ENCODE results near the gene AFTPH. TPM values are rescaled to one million over a fixed set of nuclear protein-coding genes. Genes with fewer than 3 reads are reported as not detected.

Gene AFTPH
- total RNA-seq, 6 experiments from 2014 or later: 14.9 to 24.4 (median 19.8) TPM

DNA sequence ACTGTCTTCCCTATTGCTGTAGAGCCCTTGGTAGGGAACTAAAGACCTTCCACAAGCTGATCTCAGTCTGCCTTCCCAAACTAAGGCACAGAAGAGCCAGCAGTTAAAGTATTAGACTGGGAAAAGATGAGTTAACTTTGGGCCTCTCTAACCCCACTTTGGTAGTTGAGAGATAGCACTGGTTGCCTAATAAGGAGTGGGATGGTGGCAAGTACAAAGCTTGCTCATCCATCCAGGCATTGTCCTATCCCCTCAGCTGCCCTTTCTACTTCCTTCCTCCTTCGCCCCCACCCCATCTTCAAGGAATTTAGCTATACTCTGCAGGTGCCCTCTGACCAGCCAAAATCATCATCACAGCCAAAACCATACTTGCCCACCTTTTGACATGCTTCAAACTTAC lies 22.2 kb upstream of the AFTPH start:
- no peak for TF ChIP-seq POLR2A (IDR thresholded peaks at IDR 0.05)
- TF ChIP-seq, protein P1, sequence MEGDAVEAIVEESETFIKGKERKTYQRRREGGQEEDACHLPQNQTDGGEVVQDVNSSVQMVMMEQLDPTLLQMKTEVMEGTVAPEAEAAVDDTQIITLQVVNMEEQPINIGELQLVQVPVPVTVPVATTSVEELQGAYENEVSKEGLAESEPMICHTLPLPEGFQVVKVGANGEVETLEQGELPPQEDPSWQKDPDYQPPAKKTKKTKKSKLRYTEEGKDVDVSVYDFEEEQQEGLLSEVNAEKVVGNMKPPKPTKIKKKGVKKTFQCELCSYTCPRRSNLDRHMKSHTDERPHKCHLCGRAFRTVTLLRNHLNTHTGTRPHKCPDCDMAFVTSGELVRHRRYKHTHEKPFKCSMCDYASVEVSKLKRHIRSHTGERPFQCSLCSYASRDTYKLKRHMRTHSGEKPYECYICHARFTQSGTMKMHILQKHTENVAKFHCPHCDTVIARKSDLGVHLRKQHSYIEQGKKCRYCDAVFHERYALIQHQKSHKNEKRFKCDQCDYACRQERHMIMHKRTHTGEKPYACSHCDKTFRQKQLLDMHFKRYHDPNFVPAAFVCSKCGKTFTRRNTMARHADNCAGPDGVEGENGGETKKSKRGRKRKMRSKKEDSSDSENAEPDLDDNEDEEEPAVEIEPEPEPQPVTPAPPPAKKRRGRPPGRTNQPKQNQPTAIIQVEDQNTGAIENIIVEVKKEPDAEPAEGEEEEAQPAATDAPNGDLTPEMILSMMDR (IDR thresholded peaks at IDR 0.05): no peak
- intact Hi-C loops (cut with DNase I): no loop called here
- WGBS (ENCODE audit: insufficient coverage, low coverage, low lambda C conversion rate, missing lambda C conversion rate): 36% methylated on average over 1 of the region's 1 CpG
- Histone ChIP-seq H3K9me3 (no peaks in the 10 kb centered on the region), H3K4me3 (no peak overlapping the region), H3K36me3 (no peaks in the 10 kb centered on the region), H3K4me1 (no peaks in the 10 kb centered on the region), H3K27ac (no peak overlapping the region), H3K27me3 (no peaks in the 10 kb centered on the region)
- ATAC-seq: no peak
- no peak for DNase-seq

DNA sequence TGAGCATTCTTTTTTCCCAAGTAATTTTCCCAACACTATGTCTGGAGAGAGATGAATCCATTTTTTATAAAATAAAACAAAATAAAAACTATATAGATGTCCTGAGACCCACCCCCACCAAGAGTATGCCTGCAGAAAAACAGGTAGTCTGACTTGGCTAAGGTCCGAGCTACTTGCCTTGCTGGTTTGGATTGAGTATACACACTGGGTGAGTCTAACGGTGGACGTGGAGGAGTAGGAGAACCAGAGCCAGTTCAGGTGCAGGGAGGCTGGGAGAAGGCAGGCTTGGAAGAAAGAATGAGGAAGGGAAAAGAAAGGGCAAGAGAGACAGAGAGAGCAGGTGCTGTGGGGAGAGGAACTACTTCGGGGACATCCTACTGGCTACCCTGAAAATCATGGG lies 21.3 kb upstream of the AFTPH start:
- no peaks in the 10 kb centered on the region for H3K36me3 ChIP-seq
- no peaks in the 10 kb centered on the region for H3K9me3 ChIP-seq
- no peak overlapping the region for H3K4me3 ChIP-seq
- intact Hi-C loops (cut with DNase I): no loop called here
- no peaks in the 10 kb centered on the region for H3K4me1 ChIP-seq
- ATAC-seq (no peak), DNase-seq (no peak)
- WGBS (ENCODE audit: insufficient coverage, low coverage, low lambda C conversion rate, missing lambda C conversion rate): 91% methylated on average over 3 of the region's 4 CpGs
- H3K27ac ChIP-seq: no peak overlapping the region
- TF ChIP-seq, protein P1 (IDR thresholded peaks at IDR 0.05): no peak
- TF ChIP-seq POLR2A (IDR thresholded peaks at IDR 0.05): no peak
- H3K27me3 ChIP-seq: no peaks in the 10 kb centered on the region

DNA sequence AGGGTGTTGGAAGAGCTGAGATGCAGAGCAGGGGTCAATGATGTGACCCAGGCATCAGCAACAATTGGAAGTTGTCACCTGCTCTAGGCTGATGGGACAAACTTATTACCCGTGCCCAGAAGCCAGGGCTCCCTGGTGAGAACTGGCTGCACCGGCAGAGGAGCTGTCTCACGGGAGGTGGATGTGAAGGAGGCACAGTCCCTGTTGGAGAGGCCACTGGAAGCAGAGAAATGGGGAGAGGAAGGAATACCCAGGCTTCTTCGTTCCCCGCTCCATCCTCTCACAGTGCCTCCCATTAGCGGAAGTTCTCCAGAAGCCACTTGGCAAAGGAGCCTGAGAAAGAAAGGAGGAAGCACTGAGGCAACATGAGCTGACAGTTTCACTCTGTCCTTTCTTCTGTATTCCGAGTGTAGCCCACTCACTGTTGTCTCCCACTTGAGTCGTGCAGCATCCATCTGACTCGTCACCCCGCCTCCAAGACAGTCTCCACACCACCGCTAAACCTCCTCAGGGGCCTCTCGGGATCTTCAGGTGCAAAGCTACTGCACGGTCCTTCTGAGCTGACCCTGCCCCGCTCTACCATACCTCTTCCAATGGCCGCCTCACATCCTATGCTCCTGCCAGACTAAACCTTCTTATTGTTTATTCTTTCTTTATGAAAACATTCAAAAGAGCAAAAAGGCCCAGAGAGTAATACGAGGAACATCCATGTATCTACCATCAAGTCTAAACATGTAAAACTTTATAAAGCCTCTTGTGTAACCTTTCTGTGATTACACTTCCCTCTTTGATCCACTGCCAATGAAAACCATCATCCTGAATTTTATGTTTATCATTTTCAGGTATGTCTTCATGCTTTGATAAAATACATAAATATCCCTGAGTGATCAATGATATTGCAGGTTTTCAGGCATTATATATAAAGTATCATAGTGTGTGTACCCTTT lies 19.1 kb upstream of the AFTPH start:
- 78% methylated on average over 11 of the region's 16 CpGs for WGBS (ENCODE audit: insufficient coverage, low coverage, low lambda C conversion rate, missing lambda C conversion rate)
- H3K27me3 ChIP-seq: no peaks in the 10 kb centered on the region
- DNase-seq (no peak), ATAC-seq (peak in 3 of 4 donors; percentile 21 to 35 (median 32))
- no peaks in the 10 kb centered on the region for H3K4me1 ChIP-seq
- H3K9me3 ChIP-seq: no peaks in the 10 kb centered on the region
- intact Hi-C loops (cut with DNase I): no loop called here
- no peak overlapping the region for H3K4me3 ChIP-seq
- TF ChIP-seq, protein P1 (IDR thresholded peaks at IDR 0.05): no peak
- no peak for TF ChIP-seq POLR2A (IDR thresholded peaks at IDR 0.05)
- H3K27ac ChIP-seq: no peak overlapping the region
- no peaks in the 10 kb centered on the region for H3K36me3 ChIP-seq

DNA sequence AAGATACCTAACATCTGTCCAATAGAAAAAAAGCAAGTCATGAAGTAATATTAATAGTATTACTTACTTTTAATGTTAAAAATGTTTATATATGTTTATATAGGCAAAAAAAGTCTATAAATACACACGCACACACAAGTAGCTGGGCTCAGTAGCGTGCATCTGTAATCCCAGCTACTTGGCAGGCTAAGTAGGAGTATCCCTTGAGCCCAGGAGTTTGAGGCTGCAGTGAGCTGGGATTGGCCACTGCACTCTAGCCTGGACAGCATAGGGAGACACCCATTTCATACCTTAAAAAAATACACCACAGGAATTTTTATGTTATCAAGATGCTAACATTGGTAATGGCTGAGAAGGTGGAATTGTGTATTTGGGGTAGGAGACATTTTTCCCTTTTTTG lies 17.4 kb upstream of the AFTPH start:
- no peaks in the 10 kb centered on the region for H3K4me1 ChIP-seq
- no peak overlapping the region for H3K27ac ChIP-seq
- 97% methylated on average over 2 of the region's 2 CpGs for WGBS (ENCODE audit: insufficient coverage, low coverage, low lambda C conversion rate, missing lambda C conversion rate)
- TF ChIP-seq, protein P1 (IDR thresholded peaks at IDR 0.05): no peak
- no peak for TF ChIP-seq POLR2A (IDR thresholded peaks at IDR 0.05)
- no peak overlapping the region for H3K4me3 ChIP-seq
- H3K9me3 ChIP-seq: no peaks in the 10 kb centered on the region
- DNase-seq: no peak
- no peaks in the 10 kb centered on the region for H3K36me3 ChIP-seq
- intact Hi-C loops (cut with DNase I): no loop called here
- no peaks in the 10 kb centered on the region for H3K27me3 ChIP-seq
- ATAC-seq: no peak

Data from right lobe of liver (tissue), 6 donors.